ENCODE measurements around the gene MRNIP.
A peak's percentile ranks its signal among the peaks of the same experiment; 100 is the strongest.

MRNIP gene

GRCh38 chr5:179817470-179817840 is 41.2 kb downstream of the MRNIP start:
- peak overlapping the region; percentile 53 for H3K4me3 ChIP-seq (ENCODE audit: low read depth, low read length)
- no peak for TF ChIP-seq CTCF (conservative IDR thresholded peaks at IDR 0.05; ENCODE audit: low read depth, low read length)

GRCh38 chr5:179816796-179817469 is 41.7 kb downstream of the MRNIP start:
- no peak for TF ChIP-seq CTCF (conservative IDR thresholded peaks at IDR 0.05; ENCODE audit: low read depth, low read length)
- DNase-seq (ENCODE audit: low read depth), result no peak
- peak overlapping the region; percentile 53 for H3K4me3 ChIP-seq (ENCODE audit: low read depth, low read length)

More at GRCh38 chr5:179817470-179817840, 41.2 kb downstream of the MRNIP start:
- DNase-seq (ENCODE audit: low read depth), result no peak

DNA sequence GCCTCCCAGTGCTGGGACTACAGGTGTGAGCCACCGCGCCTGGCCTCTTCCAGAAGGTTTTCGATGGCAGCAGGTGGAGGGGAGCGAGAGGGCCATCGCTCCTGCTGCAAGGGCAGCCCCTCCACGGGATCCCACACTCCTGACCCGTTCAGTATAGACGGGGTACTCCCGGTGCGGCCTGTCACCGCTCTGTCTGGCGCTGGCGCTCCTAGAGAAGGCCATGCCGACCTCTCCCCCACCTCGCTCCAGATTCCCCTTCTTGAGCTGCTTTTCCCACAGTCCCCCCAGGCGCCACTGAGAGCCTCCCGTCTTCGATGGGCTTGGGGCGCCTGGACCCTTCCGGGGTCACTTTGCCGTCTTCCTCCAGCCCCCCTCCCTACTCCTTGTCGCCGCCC is 42.2 kb downstream of the MRNIP start:
- peak overlapping the region; percentile 53 for H3K4me3 ChIP-seq (ENCODE audit: low read depth, low read length)
- DNase-seq (ENCODE audit: low read depth), result no peak
- TF ChIP-seq CTCF (conservative IDR thresholded peaks at IDR 0.05; ENCODE audit: low read depth, low read length), result no peak

DNA sequence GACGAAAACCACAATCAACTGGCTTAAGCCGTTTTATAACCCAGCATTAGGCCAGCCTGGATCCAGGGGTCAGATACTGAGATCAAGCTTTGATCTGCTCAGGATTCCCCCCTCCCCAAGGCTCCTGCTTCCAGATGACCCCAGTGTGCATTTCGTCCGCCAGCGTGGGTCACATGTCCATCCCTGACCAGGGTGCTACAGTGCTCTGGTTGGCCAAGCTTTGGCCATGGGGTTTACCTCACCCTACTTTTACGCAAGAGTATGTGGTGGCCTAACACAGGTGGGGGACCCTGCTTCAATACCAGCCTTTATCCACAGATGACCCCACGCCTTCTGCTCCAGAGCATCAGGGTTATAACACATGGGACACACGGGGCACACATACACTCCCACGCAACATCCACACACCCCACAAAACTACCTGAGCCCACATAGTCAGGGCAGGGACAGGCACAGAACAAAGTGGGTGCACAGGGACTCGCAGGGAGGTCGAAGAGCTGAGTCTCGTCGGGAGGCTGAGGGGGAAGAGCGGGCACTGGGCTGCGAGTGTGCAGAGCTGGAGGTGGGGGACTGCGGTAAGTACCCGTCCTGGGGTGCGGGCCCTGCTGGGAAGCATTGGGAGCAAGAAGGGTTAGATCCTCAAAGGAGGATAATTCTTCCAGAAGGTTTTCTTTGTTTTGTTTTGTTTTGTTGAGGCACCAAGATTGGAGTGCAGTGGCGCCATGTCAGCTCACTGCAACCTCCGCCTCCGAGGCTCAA is 42.9 kb downstream of the MRNIP start:
- no peak for DNase-seq (ENCODE audit: low read depth)
- no peak overlapping the region for H3K4me3 ChIP-seq (ENCODE audit: low read depth, low read length)
- TF ChIP-seq CTCF (conservative IDR thresholded peaks at IDR 0.05; ENCODE audit: low read depth, low read length), result no peak

DNA sequence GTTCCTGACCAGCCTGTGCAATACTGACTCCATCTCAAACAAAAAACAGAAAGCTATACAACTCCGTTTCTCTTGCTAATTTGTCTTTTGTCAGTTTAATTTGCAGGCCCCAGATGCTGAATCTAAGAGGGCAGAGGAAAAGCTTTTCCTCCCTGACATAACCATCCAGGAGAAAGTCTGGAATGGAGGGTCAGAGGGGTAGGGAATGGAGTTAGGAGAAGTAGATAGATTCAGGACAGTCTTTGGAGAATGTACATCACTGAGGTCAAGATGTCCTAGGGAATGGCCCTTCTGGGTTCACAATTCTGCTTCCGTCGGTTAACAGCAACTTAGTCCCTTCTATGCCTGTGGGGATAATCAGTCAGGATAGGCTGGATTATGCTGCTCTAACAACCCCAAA is 44.5 kb downstream of the MRNIP start:
- DNase-seq (ENCODE audit: low read depth), result no peak
- no peak for TF ChIP-seq CTCF (conservative IDR thresholded peaks at IDR 0.05; ENCODE audit: low read depth, low read length)
- no peak overlapping the region for H3K4me3 ChIP-seq (ENCODE audit: low read depth, low read length)

DNA sequence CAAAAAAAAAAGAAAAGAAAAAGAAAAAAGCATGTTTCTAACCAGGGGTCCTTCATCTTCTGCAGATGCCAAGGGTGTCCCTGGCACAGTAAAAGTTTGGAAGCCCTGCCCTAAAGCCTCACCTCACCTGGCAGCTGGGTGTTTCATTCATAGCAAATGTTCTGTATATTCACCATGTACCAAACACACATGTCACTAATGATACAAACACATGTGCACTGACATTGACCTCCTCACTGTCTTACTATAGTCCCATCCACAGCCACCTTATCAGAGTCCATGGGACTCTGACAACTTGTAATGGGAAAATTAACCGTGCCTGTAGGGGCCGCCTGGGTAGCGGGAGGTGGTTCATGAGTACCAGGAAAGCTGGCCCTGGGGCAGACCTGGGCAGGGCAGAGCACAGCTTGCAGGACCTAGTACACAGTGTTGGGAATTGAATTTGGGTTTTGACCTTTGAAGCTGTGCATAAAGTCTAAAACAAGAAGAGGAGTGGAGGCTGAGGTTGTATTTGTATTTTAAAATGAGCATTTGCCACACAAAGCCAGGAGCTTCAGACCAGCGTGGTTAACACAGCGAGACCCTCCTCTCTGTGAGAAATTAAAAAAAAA is 45.5 kb downstream of the MRNIP start:
- H3K4me3 ChIP-seq (ENCODE audit: low read depth, low read length), result no peak overlapping the region
- no peak for TF ChIP-seq CTCF (conservative IDR thresholded peaks at IDR 0.05; ENCODE audit: low read depth, low read length)
- DNase-seq (ENCODE audit: low read depth), result no peak
